Stimulated activated CD8-positive, alpha-beta memory T cell treated with anti-CD3 and anti-CD28 coated beads, Interleukin-12 subunit alpha, Interleukin-12 subunit beta, amount 100 ng/mL, for 1 hour (primary cell): Measurements from ENCODE around the gene TP53INP2.
A peak's percentile ranks its signal among the peaks of the same experiment; 100 is the strongest.
"Not testable (repeated sequence)": the region's sequence is repeated elsewhere in the genome, so short reads cannot be mapped to it uniquely, and the experiment has no call there.

Source experiments
- DNase-seq: peaks from one replicate; pipeline ENCODE4 v3.0.0-alpha.2; 2020; ENCODE audit warnings: low read depth

The TP53INP2 gene, protein sequence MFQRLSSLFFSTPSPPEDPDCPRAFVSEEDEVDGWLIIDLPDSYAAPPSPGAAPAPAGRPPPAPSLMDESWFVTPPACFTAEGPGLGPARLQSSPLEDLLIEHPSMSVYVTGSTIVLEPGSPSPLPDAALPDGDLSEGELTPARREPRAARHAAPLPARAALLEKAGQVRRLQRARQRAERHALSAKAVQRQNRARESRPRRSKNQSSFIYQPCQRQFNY

DNA sequence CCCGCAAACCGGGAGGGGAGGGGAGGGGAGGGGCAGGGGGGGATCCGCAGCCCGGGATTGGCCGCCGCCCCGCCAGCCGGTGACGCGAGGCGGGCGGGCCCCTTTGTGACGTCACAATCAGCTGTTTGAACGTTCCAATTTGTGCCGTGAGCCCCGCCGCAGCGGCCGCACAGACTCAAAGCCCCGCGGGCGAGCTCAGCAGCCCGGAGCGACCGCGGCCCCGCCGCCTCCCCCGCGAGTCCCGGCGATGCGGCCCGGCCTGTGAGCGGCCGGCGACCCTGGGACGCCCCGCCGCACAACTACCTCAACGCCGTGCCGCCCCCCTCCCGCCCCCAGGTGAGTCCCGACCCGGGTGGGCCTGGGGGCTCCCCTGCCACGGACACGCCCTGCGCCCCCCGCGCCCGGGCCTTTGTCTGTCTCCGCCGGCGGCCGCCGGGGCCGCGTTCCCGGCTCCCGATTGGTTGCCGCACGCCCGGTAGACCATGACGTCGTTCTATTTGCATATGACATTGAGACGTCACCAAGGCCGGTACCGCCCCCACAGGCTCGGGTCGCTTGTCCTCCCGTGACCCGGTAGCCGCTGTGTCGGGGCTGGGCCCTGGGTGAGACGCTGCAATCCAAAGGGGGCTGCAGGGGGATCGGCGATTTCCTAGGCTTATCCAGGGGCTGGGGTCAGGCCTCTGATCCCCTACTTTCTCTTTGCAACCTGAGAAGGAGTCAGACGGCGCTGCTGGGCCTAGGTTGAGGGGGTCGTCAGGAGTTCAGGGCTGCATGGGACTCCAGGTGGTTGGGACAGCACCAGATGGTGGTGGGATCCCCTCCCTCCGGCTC is at the start of gene TP53INP2:
TP53INP2 (plus strand) TSS at position 168 of the 831 bp plus-strand sequence. CDS start 4,396 bp downstream, outside the sequence.
- DNase-seq = peak; percentile 78

DNA sequence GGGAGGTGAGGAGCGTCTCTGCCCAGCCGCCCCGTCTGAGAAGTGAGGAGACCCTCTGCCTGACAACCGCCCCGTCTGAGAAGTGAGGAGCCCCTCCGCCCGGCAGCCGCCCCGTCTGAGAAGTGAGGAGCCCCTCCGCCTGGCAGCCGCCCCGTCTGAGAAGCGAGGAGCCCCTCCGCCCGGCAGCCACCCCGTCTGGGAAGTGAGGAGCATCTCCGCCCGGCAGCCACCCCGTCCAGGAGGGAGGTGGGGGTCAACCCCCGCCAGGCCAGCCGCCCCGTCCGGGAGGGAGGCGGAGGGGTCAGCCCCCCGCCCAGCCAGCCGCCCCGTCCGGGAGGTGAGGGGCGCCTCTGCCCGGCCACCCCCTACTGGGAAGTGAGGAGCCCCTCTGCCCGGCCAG is 45.5 kb upstream of the TP53INP2 start:
- DNase-seq = not testable (repeated sequence)

DNA sequence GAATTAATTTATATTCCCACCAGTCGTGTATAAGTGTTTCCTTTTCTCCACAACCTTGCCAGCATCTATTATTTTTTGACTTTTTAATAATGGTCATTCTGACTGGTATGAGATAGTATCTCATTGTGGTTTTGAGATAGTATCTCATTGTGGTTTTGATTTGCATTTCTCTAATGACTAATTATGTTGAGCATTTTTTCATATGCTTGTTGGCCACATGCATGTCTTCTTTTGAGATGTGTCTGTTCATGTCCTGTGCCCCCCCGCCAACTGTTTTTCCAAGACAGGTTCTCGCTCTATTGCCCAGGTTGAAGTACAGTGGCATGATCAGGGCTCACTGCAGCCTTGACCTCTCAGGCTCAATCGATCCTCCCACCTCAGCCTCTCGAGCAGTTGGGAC is 42.3 kb upstream of the TP53INP2 start:
- DNase-seq = not testable (repeated sequence)

DNA sequence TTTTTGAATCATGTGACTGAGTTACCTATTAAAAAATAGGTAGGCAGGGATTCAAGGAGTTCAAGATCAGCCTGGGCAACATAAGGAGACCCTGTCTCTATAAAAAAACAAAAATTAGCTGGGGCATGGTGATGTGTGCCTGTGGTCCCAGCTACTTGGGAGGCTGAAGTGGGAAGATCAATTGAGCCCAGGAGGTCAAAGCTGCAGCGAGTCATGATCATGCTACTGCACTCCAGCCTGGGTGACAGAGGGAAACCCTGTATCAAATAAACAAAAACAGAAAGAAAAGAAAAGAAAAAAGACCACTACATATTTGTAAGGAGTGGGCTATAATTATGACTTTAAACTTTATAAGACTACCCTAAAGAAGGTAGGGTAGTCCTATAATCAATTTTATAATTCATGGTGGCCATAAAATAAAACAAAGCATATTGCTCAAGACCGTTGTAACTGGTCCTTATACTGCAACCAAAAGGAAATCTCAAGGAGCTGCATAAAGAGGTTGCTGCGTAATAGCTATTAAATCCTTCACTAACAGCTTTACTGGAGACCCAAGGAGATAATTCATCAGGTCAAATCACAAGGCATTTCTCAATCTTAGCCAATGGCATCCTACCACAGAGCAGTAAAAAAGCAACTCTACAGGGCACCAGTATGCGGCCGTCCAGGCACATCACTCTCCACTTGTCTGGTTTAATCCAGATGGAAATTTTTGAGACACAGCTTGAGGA is 40.8 kb upstream of the TP53INP2 start:
- DNase-seq = no peak

DNA sequence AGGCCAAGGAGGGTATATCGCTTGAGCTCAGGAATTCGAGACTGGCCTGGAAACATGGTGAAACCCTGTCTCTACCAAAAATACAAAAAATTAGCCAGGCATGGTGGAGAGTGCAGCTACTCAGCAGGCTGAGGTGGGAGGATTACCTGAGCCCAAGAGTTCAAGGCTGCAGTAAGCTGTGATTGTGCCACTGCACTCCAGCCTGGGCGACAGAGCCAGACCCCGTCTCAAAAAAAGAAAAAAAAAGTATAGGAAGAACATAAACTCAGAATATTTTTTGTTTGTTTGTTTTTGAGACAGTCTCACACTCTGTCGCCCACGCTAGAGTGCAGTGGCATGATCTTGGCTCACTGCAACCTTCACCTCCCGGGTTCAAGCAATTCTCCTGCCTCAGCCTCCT is 39.4 kb upstream of the TP53INP2 start:
- not testable (repeated sequence) for DNase-seq

DNA sequence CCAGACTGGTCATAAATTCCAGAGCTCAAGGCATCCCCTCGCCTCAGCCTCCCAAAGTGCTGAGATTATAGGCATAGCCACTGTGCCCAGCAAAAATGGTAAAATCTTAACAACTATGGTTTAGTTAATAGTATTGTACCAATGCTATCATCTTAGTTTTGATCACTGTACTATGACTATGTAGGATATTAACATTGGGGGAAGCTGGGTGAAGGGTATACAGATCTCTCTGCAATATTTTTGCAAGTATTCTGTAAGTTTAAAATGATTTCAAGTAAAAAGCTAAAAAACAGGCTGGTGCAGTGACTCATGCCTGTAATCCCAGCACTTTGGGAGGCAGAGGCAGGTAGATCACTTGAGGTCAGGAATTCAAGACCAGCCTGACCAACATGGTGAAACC is 35.0 kb upstream of the TP53INP2 start:
- no peak for DNase-seq

DNA sequence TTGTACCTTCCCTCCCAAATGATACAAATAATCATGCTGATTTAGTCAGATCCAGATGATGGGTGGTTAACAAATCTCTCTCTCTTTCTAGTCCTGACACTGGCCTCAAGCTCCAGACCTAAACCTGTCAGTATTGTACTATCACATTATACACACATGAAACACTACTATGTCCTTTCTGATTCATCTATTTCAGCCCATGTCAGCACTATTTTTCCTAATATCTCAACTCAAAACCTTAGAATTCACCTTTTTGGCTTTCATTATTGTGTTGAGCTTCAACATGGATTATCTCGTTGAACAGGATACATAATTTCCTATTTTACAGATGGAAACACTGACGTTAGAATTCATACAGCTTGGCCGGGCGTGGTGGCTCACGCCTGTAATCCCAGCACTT is 30.7 kb upstream of the TP53INP2 start:
- DNase-seq = no peak

DNA sequence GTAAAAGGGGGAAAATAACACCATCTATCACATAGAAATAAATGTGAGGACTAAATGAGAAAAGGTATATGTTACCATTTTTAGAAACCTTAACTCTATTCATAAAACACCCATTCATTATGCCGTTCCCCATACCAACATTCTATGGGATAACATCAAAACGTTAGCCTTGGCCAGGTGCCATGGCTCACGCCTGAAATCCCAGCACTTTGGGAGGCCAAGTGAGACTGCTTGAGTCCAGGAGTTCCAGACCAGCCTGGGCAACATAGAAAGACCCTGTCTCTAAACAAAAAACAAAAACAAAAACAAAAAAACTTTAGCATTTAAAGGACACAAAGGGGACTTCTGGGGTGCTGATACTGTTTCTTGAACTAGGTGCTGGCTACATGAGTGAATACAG is 28.6 kb upstream of the TP53INP2 start:
- no peak for DNase-seq

DNA sequence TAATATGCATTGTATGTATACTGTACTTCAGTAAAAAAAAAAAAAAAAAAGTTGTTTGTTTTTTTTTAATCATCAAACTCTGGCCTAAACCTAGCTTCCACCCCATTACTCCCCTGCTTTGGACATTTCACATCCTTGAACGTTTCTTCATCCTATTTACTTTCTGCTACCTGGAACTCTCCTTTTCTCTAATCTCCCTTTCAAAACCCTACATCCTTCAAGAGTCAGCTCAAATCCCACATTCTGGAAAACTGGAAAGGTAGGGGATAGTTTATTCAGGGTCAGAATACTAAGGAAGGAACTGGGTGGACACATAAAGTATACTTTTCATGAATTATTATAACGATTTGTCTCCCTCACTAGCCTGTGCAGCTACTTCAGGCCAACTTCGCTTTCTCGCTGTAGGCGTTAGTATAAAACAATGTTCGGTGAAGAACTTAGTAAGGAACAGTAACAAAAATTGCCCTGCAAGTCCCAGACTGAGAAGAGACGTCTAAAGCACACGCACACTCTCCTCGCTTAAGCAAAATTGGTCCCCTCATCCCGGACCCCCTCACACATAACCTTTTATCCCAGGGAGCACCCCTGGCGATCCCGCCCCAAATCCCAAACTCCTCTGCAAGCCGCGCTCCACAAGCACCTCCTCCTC is 28.0 kb upstream of the TP53INP2 start:
- no peak for DNase-seq

DNA sequence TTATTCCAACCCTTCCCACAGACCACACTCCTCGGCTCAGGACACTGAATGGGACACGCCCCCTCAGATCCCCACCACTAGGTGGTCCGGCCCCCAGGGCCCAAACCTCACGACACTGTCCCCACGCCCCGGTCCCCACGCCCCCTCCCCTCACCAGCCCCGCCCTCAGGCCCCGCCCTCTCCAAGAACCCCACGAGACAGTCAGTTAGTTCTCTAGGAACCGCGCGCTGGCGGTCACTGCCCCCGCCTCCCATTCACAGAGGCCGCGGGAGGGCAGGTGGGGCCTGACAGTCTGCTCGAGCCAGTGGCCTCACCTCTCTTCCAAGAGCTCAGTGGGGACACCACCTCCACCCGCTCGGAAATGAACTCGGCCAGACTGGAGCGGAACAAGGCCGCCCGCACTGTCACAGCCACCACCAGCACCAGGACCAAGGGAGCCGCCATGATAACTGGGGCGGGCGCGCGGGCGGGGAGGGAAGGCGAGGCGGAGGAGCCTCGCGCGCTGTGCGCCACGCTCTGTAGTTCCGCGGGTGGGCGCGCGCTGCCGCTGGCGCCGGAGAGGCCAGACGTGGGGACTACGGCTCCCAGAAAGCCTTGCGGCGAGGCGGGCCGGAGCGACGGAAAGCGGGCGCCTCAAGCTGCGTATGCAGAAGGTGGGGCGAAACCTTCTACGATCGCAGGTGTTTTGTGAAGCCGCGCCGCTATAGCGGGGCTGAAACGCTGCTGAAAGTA is 27.3 kb upstream of the TP53INP2 start, which contains the start of gene PIGU:
PIGU (minus strand) TSS at position 451 of the 732 bp plus-strand sequence; CDS start at position 444, 7 bp downstream.
- peak; percentile 92 for DNase-seq

DNA sequence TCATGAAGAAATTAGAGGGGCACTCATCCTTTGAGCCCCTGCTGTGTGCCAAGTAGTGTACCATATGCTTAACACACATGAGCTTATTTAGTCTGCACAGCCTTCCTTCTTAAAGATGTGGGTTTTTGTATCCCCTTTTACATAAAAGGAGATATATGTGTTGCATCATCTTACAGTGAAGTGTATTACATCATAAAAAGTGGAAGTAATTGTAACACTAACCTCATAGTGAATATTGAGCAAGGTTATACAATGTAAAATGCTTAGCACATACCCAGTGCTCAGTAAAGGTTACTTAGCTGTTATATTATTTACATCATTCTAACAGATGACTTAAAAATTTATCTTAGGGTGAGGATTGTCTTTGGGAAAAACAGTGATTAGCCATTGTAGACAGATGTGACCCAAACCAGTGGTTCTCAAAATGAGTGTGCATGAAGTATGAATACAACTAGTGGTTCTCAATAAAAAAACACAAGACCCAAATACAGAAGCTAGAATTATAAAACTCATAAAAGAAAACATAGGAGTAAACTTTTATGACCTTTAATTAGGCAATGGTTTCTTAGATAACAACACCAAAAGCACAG is 23.5 kb upstream of the TP53INP2 start:
- no peak for DNase-seq

DNA sequence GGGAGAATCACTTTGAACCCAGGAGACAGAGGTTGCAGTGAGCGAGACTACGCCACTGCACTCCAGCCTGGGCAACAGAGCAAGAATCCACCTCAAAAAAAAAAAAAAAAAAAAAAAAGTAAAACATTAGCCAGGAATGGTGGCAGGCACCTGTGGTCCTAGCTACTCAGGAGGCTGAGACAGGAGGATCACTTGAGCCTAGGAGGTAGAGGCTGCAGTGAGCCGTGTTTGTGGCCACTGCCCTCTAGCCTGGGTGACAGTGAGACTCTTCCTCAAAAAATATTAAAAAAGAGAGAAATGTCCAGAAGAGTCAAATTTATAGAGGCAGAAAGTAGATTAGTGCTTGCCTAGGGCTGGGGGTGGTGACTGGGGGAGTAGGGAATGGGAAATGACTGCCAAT is 20.5 kb upstream of the TP53INP2 start:
- no peak for DNase-seq

DNA sequence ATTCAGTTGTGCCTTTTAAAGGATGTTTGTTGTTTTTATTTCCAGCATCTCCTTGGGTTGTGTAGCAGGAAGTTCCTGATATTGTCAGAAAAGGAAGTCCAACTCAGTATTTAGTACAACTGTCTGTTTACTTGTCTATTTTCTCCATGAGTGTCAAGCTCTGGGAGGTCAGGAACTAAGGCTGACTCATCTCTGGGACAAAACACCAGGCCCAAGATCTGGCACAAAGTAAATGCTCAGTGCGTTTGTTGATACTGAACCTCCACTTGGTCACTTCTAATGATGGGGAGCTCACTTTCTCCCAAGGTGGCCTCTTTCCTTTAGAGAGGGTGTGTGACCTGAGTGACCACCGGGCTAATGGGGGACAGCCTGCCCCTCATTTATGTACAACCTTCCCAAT is 14.7 kb upstream of the TP53INP2 start:
- DNase-seq = no peak

DNA sequence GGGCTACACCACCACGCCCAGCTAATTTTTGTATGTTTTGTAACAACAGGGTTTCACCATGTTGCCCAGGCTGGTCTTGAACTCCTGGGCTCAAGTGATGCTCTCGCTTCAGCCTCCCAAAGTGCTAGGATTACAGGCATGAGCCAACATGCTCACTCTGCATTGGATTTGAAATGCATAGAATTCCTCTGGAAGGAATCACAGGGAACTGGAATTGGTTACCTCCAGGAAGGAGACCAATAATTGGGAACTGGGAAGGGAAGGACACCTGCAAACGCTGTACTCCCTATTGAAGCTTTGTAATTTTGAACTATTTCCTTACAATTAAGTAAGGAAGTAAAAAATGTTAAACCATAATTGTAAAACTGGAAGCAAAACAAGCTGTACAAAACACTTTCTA is 12.3 kb upstream of the TP53INP2 start:
- DNase-seq = no peak

DNA sequence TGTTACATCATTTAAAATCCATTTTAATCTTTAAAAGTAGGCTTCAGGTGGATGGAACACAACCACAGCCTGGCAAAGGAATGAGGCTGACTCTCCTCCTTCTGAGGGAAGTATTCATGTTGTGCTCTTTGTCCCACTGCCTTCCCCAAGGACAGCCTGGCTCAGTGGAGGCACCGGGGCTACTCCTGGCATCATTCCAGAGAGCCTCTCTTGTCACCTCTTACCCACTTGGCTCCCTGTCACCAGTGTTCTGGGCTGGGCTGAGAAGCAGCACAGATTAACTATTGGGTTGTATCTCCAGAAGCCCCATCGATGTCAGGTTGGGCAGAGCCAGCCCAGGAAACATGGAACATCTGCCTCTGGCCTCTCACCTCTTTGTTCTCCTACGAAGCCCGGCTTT is 10.7 kb upstream of the TP53INP2 start:
- no peak for DNase-seq

DNA sequence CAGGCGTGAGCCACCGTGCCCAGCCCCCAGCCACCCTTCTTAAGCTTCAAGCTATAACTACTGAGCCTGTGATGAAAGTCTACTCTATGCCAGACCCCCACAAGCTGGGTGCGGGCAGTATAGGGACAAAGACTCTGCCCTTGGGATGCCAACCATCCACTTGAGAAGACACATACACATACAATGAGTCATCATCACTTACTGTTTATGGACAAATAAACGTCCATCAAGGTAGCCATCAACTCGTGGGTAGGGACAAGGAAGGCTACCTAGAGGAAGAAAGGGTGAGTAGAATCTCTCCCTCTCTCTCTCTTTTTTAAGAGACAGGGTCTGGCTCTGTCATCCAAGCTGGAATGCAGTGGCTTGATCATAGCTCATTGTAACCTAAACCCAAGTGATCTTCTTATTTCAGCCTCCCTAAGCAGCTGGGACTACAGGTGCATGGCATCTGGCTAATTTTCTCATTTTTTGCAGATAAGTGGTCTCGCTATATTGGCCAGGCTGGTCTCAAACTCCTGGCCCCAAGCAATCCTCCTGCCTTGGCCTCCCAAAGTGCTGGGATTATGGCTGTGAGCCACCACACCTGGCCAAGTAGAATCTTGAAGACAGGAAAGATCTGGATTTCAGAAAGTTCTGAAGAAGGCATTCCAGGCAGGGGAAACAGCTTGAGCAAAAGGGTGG is 2.6 kb upstream of the TP53INP2 start:
- no peak for DNase-seq

DNA sequence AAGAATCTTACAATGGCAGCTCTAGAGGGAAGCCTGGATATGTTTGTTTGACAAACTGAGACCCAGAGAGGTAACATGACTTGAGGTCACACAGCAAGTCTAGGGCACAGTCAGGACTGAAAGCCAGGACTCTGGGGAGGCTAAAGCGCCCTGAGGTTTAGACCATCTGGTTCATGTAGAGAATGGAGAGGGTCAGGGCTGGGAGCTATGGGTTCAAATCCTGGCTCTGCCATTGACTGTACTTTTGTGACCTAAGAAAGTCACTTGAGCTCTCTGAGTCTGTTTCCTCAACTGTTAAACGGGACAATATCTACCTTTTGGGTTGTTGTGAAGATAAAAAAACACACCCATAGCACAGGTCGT is 1.1 kb upstream of the TP53INP2 start:
- no peak for DNase-seq

DNA sequence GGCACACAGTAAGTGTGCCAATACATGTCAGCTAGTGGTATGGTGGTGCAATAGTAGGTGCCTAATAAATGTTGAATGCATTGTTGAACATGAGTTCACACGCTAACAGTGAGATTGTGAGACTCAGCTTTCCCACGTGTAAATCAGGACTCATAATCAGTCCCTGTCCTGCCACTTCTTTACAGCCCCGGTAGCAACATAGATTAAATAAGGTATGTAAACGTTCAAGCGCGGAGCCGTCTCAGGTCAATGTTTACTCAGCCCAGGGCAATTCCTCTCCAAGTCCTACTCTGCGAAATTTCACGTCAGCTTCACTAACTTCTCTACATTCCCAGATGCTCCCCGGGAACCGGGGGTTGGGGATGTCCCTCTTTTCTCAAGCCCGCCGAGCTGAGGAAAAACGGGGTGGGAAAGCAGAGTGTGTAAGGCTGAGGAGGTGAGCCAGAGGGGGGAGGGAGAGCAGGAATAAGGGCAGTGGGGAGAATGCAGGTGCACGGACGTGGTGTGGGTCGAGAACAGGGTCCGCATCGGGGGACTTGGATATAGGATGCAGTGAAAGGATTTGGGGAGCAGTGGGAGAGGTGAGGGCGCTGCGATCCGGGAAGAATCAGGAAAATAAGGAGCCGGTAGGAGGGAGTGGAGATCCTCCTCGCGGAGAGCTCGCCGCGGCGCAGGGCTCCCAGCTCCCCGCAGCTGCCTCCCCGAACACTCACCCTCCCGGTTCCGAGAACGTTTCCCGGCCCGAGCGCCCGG is 544 bp upstream of the TP53INP2 start:
- no peak for DNase-seq

DNA sequence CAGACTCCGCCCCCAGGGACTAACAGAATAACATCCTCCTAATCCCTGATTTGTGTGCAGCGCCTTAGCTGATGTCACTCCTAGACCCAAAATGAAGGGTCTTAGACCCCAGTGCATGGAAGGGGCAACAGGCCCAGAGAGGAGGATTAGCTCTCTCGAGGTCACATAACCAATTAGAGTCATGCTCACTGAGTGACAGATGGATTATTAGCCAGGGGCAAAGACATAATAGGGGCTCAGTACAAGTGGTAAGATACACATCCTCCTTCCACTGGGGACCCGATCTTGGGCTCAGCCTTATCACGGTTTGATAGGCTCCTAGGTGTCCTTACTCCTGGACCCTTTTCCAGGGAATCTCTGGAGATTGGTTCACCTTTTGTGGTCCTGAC is 858 bp downstream of the TP53INP2 start:
- no peak for DNase-seq
